Tibial artery (tissue), 4 donors: ENCODE measurements around the gene MTCH1.
"Not testable (repeated sequence)": the region's sequence is repeated elsewhere in the genome, so short reads cannot be mapped to it uniquely, and the experiment has no call there.

ENCODE experiments used
- DNase-seq, 2 donors: peaks; one replicate each; pipeline ENCODE4 v3.0.0-alpha.2; 2019
- H3K27ac ChIP-seq, 2 donors: fragments of 200-600 bp; sonication (generic) in 1 of 2; 1 replicate in 1 of 2; 2 replicates in 1 of 2; pipeline ENCODE4 v1.5.1; 2018 to 2019; ENCODE audit warnings: mild to moderate bottlenecking in 1 of 2
- H3K27me3 ChIP-seq, 2 donors: fragments of 200-600 bp; sonication (generic) in 1 of 2; one replicate each; pipeline versions ENCODE4 v1.5.1 to v1.6.0; 2016 to 2019
- H3K36me3 ChIP-seq, 3 donors: fragments of 200-600 bp; sonication (generic) in 2 of 3; one replicate each; pipeline ENCODE4 v1.5.1; 2016 to 2019; ENCODE audit warnings: mild to moderate bottlenecking in 2 of 3
- H3K4me1 ChIP-seq, 4 donors: fragments of 200-600 bp; sonication (generic) in 2 of 4; 1 replicate in 3 of 4; 2 replicates in 1 of 4; pipeline ENCODE4 v1.5.1; 2016 to 2019
- H3K4me3 ChIP-seq, 2 donors: fragments of 200-600 bp; sonication (generic) in 1 of 2; 1 replicate in 1 of 2; 2 replicates in 1 of 2; pipeline ENCODE4 v1.5.1; 2018 to 2019; ENCODE audit warnings: mild to moderate bottlenecking in 2 of 2
- H3K9me3 ChIP-seq, 3 donors: fragments of 200-600 bp; sonication (generic) in 1 of 3; one replicate each; pipeline ENCODE4 v1.5.1; 2016 to 2019
- CTCF ChIP-seq, 2 experiments: fragments of 200-600 bp in 1 of 2; fragments of 450-650 bp in 1 of 2; IDR thresholded peaks; one replicate each; pipeline ENCODE4 v1.5.1; 2017 to 2019; ENCODE audit warnings: antibody characterized with exemption in 2 of 2, mild to moderate bottlenecking in 1 of 2, moderate library complexity in 1 of 2
- intact Hi-C: fragments of 100-400 bp; cut with DNase I; formaldehyde crosslinking; loops from one replicate; pipeline ENCODE4 v1.15.0; 2023; ENCODE audit warnings: low total_unique reads

MTCH1 gene

GRCh38 chr6:36945301-36945700 lies 40.7 kb downstream of the MTCH1 start:
- no peak for DNase-seq
- intact Hi-C loops, result no loop called here
- Histone ChIP-seq H3K27ac (no peak overlapping the region), H3K4me3 (no peak overlapping the region), H3K4me1 (no peaks in the 10 kb centered on the region), H3K27me3 (peaks cover 0 to 4% of the 10 kb centered on the region in 2 donors), H3K36me3 (no peaks in the 10 kb centered on the region), H3K9me3 (no peaks in the 10 kb centered on the region)
- no peak for TF ChIP-seq CTCF (IDR thresholded peaks at IDR 0.05)

- DNase-seq, result no peak
- TF ChIP-seq CTCF (IDR thresholded peaks at IDR 0.05), result no peak
- H3K36me3 ChIP-seq, result no peaks in the 10 kb centered on the region
- H3K27ac ChIP-seq, result no peak overlapping the region
- H3K4me1 ChIP-seq, result no peaks in the 10 kb centered on the region
- intact Hi-C loops, result no loop called here
- H3K9me3 ChIP-seq, result no peaks in the 10 kb centered on the region
- H3K4me3 ChIP-seq, result no peak overlapping the region
- peaks cover 0 to 8% of the 10 kb centered on the region in 2 donors for H3K27me3 ChIP-seq
These were observed 41.3 kb downstream of the MTCH1 start for GRCh38 chr6:36944650-36945049.

GRCh38 chr6:36942329-36942728 lies 43.7 kb downstream of the MTCH1 start:
- H3K27me3 ChIP-seq, result peaks cover 0 to 12% of the 10 kb centered on the region in 2 donors
- H3K9me3 ChIP-seq, H3K4me1 ChIP-seq, DNase-seq, H3K4me3 ChIP-seq, H3K27ac ChIP-seq, intact Hi-C loops, H3K36me3 ChIP-seq: not testable (repeated sequence)

- DNase-seq, H3K4me1 ChIP-seq, H3K9me3 ChIP-seq, H3K4me3 ChIP-seq, H3K36me3 ChIP-seq, H3K27ac ChIP-seq, intact Hi-C loops: not testable (repeated sequence)
- peaks cover 0 to 12% of the 10 kb centered on the region in 2 donors for H3K27me3 ChIP-seq
These were observed 44.4 kb downstream of the MTCH1 start for GRCh38 chr6:36941561-36941960.

GRCh38 chr6:36940027-36940426 lies 46.0 kb downstream of the MTCH1 start:
- H3K27ac ChIP-seq, result no peak overlapping the region
- intact Hi-C loops, result no loop called here
- TF ChIP-seq CTCF (IDR thresholded peaks at IDR 0.05), result no peak
- H3K4me3 ChIP-seq, result no peak overlapping the region
- DNase-seq, result no peak
- H3K36me3 ChIP-seq, result no peaks in the 10 kb centered on the region
- H3K4me1 ChIP-seq, result no peaks in the 10 kb centered on the region
- H3K9me3 ChIP-seq, result no peaks in the 10 kb centered on the region
- peaks cover 0 to 12% of the 10 kb centered on the region in 2 donors for H3K27me3 ChIP-seq

- peaks cover 0 to 12% of the 10 kb centered on the region in 2 donors for H3K27me3 ChIP-seq
- H3K36me3 ChIP-seq, intact Hi-C loops, H3K4me3 ChIP-seq, H3K9me3 ChIP-seq, H3K27ac ChIP-seq, H3K4me1 ChIP-seq, DNase-seq: not testable (repeated sequence)
These were observed 47.0 kb downstream of the MTCH1 start for GRCh38 chr6:36939005-36939404.

- TF ChIP-seq CTCF (IDR thresholded peaks at IDR 0.05), result no peak
- Histone ChIP-seq H3K9me3 (no peaks in the 10 kb centered on the region), H3K4me3 (no peak overlapping the region), H3K36me3 (no peaks in the 10 kb centered on the region), H3K27me3 (peaks cover 0 to 12% of the 10 kb centered on the region in 2 donors), H3K27ac (no peak overlapping the region), H3K4me1 (peaks cover 0 to 3% (median 0%) of the 10 kb centered on the region in 4 donors)
- intact Hi-C loops, result no loop called here
- DNase-seq, result no peak
These were observed 47.5 kb downstream of the MTCH1 start for GRCh38 chr6:36938536-36938935.
